ENCODE data around the gene PIMREG.

PIMREG gene

DNA sequence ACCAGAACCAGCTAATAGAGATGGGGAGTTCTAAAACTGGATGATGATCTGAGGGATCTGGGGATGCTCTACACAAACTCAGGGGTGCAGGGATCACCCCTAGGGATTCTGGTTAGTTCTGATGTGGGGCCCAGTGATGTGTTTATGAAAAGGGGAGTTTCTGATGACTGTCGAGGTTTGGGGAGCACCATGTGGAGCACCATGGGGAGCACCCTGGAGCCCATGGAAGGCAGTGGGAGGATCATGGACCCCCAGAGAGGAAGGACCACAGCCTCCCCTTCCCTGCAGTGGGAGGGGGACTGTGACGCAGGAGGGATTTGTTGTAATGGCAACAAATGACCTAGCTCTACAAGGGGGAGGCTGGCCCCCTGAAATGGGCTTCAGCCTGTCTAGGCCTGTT, 18.4 kb downstream of the PIMREG start:
- no peak for DNase-seq (ENCODE audit: low spot score)

DNA sequence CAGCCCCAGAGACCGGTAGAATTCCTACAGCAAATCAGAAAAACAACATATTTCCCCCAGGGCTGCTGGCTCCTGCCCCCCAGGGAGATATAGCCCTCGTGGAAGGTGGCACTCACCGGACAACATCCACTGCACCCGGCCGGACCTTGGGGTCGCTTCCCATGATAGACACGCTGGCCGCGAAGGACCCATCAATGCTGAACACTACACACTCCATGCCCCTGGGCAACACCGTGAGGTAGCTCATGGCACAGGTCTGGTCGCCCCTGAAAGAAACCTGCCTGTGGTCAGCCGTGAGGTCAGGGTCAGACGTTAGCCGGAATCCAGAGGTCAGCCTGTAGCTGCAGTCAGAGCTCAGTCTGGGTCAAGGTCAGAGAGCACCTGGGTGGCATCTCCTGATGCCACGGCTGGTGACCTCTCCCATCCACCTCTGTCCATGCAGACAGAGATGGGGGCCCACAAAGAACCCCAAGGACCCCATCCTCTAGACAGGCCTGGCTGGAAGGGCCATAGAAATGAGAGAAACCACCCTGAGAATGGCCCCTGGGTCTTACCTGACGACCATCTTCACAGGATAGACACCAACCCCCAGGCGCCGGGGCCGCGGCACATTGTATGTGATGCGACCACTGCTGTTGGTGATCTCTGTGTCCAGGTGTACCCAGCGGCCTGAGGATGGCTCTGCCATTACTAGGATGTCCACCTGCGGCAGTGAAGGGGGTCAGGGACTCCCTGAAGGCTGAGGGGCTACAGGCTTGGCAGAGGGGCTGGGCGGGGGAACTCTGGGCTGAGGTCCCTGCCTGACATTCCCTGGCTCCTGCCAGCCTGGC, 19.6 kb downstream of the PIMREG start:
- DNase-seq (ENCODE audit: low spot score) = no peak

DNA sequence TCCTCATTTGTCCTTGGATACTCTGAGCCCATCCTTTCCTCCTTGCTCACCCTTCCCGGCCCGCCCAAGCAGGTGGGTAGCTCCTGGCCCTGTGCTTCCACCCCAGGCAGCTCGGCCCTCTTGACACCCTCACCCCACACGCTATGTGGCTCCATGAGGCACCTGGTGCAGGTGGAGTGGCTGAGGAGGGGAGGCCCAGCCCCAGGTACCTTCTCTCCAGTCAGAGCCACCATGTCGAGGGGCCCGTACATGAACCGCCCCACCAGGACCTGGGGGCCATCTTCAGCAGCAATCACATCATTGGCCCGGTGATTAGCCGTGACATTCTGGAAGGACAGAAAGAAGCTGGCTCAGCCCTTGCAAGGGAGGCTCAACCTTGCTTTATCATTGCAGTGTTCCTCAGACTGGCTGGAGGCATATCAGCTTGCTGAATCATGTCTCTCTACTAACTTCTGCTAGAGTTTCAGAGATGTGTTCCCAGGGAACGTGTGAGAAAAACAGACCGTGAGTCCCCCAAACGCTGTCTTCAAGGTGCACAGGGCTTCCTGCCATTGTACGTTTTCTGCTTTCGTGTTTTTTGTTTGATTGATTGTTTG, 20.3 kb downstream of the PIMREG start:
- DNase-seq (ENCODE audit: low spot score) = no peak

DNA sequence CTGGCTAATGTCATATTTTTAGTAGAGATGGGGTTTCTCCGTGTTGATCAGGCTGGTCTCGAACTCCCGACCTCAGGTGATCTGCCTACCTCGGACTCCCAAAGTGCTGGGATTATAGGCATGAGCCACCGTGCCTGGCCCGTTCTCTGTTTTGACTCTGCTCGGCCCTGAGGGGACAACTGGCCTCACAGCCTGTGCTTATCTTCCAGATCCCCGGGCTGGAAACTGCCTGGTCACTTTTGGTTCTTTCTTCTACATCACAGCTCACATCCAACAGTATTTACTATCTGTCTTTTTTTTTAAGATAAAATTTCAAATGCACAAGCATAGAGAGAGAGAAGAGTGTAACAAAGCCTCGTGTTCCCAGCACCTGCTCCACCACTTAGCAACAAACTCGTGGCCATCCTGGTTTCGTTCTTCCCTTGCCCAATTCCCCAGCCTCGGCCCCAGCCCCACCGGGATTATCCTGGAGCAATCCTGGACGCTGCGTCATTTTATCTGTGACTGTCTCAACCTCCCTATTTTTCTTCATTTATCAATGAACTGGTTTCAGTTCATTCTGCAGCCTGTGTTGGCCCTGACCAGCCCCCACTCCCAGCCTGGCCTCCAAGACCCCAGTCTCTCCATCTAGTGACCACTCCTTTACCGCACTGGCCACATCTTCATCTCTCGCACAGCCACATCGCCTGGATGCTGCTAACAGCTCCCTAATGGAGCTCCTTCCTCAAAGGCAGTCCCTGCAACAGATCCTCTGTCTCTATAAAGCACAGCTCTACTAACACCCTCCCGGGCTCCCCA, 21.1 kb downstream of the PIMREG start:
- DNase-seq (ENCODE audit: low spot score) = no peak

- no peak for DNase-seq (ENCODE audit: low spot score)
Measured at GRCh38 chr17:6467567-6467966, 23.3 kb downstream of the PIMREG start.

GRCh38 chr17:6468051-6468790, 24.0 kb downstream of the PIMREG start:
- DNase-seq (ENCODE audit: low spot score) = no peak

DNA sequence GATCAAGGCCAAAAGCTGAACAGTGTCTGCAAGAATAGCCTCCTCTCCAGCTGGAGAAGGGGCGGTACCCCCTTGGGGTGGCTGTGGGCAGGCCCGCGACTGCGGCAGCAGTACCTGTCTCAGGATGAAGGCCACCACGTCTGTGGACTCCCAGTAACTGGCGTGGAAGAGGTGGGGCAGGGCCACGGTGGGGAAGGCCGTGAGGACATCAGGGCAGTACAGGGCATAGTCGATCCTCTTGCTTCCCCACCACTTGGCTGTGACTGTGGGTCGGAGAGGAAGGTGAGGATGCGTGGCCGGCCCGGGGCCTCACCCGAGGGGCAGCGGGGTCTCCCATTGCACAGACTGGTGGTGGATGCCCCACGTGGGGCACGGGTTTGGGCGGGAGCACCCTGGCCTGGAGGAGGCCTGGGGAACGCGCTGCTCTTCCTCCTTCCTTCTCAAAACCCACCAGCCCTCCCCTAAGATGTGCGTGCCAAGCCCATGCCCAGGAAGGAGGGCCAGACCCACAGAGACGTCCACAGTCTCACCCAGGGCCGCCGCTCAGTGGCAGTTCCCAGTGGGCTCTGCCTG, 26.0 kb downstream of the PIMREG start:
- DNase-seq (ENCODE audit: low spot score) = no peak

DNA sequence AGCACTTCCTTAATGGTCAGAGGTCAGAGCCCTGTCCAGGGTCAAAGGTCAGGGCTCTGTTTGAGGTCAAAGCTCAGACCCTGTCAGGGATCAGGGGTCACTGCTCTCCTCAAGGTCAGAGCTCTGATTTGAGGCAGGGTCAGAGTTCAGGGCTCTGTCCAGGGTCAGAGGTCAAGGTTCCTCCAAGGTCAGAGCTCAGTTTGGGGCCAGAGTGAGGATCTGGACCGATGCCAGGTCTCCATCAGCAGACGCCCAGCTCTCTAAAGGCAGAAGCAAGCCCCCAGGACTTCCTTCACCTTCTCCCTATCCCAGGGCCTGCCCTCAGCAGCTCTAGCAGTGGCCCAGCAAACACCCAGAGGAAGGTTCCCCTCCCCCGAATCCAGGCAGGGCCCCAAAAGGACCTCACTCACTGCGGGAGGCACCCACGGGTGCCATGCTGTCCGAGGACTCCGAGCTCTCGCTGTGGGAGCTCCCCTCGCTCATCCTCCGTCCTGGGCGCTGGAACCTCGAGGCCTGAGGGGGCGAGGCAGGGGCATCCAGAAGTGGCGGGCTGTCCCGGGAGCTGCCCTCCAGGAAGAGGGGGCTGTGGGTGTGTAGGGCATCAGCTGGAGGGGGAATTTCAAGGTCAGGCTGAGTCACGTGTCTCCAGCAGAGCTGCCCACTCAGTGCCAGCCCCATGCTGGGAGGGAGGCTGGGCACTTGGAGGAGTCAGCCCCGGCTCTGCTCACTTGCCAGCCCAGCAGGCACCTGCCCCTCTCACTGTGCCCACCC, 26.7 kb downstream of the PIMREG start:
- DNase-seq (ENCODE audit: low spot score) = no peak

- no peak for DNase-seq (ENCODE audit: low spot score)
Measured at GRCh38 chr17:6471531-6472465, 27.5 kb downstream of the PIMREG start.

GRCh38 chr17:6472517-6472916, 28.3 kb downstream of the PIMREG start:
- no peak for DNase-seq (ENCODE audit: low spot score)

DNA sequence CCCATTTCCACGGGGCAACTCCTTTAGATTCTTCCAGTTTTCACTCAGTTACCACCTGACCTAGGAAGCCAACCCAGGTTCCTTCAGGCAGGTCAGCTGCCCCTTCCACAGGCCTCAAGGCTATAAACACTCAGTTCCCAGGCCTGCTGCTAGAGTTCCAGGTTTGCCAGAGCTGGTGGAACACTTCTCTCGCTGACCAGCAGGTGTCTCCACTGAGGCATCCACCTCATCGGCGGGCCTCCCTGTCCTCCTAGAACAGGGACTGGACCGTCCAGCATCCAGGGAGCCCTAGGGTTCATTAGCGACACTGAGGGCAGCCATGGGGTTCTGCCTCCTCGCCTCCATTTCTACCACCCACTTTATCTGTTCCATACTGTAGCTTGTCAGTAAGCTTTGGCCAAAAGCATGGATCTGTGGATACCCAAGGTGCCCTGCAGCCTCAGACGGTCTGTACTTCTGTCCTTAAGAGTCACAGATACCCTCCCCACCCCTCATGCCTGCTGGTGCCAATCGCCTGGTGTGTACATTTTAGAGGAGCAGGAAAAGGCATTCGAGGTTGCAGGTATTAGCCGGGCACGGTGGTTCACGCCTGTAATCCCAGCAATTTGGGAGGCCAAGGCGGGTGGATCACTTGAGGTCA, 29.0 kb downstream of the PIMREG start:
- peak; percentile 76 for DNase-seq (ENCODE audit: low spot score)

- no peak for DNase-seq (ENCODE audit: low spot score)
Measured at GRCh38 chr17:6474376-6474775, 30.1 kb downstream of the PIMREG start.

- DNase-seq (ENCODE audit: low spot score) = no peak
Measured at GRCh38 chr17:6474906-6475305, 30.7 kb downstream of the PIMREG start.

DNA sequence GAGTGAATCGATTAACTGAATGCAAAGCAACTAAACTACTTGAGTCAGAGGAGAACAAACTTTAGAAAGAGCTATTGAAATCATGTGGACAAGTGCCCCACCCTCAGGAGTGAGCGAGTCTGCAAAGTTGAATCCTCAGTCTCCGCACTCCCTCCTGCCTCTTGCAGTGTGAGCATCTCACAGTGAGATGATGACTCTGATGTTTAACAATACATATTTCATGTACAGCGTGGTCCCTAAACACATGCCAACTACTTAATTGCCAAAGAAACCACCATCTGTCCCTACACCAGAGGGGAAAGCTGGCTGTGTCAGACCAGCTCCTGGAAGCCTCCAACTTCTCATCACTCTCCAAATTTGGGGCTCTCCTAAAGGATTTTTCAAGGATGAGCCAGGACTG, 31.2 kb downstream of the PIMREG start:
- DNase-seq (ENCODE audit: low spot score) = no peak

- no peak for DNase-seq (ENCODE audit: low spot score)
Measured at GRCh38 chr17:6476076-6476809, 32.0 kb downstream of the PIMREG start.

DNA sequence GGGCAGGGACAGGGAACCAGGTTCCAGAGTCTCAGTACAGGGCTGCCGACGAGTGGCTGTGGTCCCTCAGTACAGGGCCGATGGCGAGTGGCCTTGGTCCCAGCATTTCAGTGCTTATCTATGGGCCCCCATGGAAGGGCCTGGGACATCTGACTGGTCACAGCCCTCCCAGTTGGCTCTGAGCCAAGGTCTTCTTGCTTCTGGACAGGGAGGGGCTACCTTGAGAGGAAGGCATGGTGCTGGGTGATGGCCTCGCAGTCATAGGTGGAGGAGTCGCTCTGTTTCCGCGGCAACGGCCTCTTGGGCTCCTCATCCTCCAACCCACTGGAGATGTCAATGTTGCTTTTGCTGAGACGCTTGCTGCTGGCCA, 32.5 kb downstream of the PIMREG start:
- DNase-seq (ENCODE audit: low spot score) = no peak

DNA sequence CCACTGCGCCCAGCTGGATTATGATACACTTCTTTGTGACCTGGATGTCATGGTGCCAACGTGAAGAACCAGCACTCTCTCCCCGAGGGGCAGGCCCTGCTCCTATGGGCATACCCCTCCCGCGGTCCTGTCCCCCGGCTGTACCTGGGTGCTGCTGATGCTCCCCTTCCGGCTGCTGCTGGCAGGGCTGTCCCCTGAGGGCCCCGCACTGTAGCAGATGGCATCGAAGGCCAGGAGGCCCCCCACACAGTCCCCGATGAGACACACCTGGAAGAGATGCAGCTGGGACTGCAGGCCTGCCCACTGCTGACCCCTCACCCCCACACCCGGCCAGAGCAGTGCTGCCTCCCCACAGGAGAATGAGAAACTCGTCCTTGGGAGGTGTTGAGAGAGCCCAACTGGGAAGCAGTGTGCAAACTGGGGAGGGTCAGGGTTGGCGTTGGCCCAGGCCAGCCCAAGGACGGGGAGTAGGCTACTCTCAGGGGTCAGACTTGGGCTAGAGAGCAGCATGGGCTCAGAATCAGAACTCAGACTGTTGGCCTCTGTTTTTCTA, 33.7 kb downstream of the PIMREG start:
- DNase-seq (ENCODE audit: low spot score) = no peak

DNA sequence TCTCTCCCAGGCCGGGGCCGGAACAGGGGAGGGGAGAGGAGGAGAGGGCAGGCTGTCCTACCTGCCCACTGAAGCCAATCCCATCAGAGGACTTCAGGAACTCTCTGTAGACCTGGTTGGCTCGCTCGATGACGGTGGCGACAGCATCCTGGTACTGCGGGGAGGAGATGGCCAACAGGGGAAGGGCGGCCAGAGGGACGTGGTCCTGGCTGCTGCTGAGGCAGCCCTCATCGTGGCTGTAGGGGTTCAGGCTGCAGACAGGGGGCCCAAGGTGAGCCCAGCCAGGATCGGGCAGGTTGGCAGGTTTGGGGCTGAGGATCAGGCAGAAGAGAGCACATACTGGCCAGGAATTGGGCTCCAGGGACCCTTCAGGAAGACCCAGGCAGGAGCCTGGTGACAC, 34.2 kb downstream of the PIMREG start:
- DNase-seq (ENCODE audit: low spot score) = no peak

Measured in LoVo (cell line).